Measurements from ENCODE around the gene CD164. TPM values are rescaled to one million over a fixed set of nuclear protein-coding genes. Genes with fewer than 3 reads are reported as not detected.

Gene CD164
- total and polyA plus RNA-seq, 9 donors, result 129 to 215 (median 173) TPM

- Histone ChIP-seq H3K9me3 (no peaks in the 10 kb centered on the region), H3K36me3 (no peaks in the 10 kb centered on the region), H3K27me3 (no peaks in the 10 kb centered on the region), H3K4me3 (no peak overlapping the region), H3K4me1 (ENCODE audit: insufficient read depth) (no peaks in the 10 kb centered on the region), H3K27ac (no peak overlapping the region)
- TF ChIP-seq POLR2A (IDR thresholded peaks at IDR 0.05) (no peak), EP300 (IDR thresholded peaks at IDR 0.05) (no peak)
- TF ChIP-seq, protein P1, sequence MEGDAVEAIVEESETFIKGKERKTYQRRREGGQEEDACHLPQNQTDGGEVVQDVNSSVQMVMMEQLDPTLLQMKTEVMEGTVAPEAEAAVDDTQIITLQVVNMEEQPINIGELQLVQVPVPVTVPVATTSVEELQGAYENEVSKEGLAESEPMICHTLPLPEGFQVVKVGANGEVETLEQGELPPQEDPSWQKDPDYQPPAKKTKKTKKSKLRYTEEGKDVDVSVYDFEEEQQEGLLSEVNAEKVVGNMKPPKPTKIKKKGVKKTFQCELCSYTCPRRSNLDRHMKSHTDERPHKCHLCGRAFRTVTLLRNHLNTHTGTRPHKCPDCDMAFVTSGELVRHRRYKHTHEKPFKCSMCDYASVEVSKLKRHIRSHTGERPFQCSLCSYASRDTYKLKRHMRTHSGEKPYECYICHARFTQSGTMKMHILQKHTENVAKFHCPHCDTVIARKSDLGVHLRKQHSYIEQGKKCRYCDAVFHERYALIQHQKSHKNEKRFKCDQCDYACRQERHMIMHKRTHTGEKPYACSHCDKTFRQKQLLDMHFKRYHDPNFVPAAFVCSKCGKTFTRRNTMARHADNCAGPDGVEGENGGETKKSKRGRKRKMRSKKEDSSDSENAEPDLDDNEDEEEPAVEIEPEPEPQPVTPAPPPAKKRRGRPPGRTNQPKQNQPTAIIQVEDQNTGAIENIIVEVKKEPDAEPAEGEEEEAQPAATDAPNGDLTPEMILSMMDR (IDR thresholded peaks at IDR 0.05), result no peak
- intact Hi-C loops (cut with DNase I), result no loop called here
- DNase-seq, result no peak
Observed at GRCh38 chr6:109331081-109331480, 51.2 kb downstream of the CD164 start.

GRCh38 chr6:109330263-109330662 lies 52.0 kb downstream of the CD164 start:
- WGBS, 3 donors, result 83 to 98% (median 89%) methylated on average over 2 of the region's 2 CpGs

GRCh38 chr6:109328629-109329028 lies 53.6 kb downstream of the CD164 start:
- Histone ChIP-seq H3K36me3 (no peaks in the 10 kb centered on the region), H3K4me3 (no peak overlapping the region), H3K9me3 (no peaks in the 10 kb centered on the region), H3K27ac (no peak overlapping the region), H3K4me1 (ENCODE audit: insufficient read depth) (no peaks in the 10 kb centered on the region), H3K27me3 (no peaks in the 10 kb centered on the region)
- 63 to 69% (median 66%) methylated on average over 4 of the region's 4 CpGs for WGBS, 3 donors
- DNase-seq, result no peak
- intact Hi-C loops (cut with DNase I), result no loop called here
- TF ChIP-seq, protein P1 (IDR thresholded peaks at IDR 0.05), result no peak
- no peak for TF ChIP-seq POLR2A (IDR thresholded peaks at IDR 0.05)
- no peak for TF ChIP-seq EP300 (IDR thresholded peaks at IDR 0.05)

More at GRCh38 chr6:109330263-109330662, 52.0 kb downstream of the CD164 start:
- TF ChIP-seq POLR2A (IDR thresholded peaks at IDR 0.05), result no peak
- no peak for TF ChIP-seq EP300 (IDR thresholded peaks at IDR 0.05)
- TF ChIP-seq, protein P1 (IDR thresholded peaks at IDR 0.05), result no peak
- Histone ChIP-seq H3K36me3 (no peaks in the 10 kb centered on the region), H3K4me1 (ENCODE audit: insufficient read depth) (no peaks in the 10 kb centered on the region), H3K9me3 (no peaks in the 10 kb centered on the region), H3K4me3 (no peak overlapping the region), H3K27me3 (no peaks in the 10 kb centered on the region), H3K27ac (no peak overlapping the region)
- DNase-seq, result no peak
- intact Hi-C loops (cut with DNase I), result no loop called here

GRCh38 chr6:109327959-109328358 lies 54.3 kb downstream of the CD164 start:
- intact Hi-C loops (cut with DNase I), result no loop called here
- WGBS, 3 donors, result 68 to 76% (median 72%) methylated on average over 1 of the region's 1 CpG

More at GRCh38 chr6:109327959-109328358, 54.3 kb downstream of the CD164 start:
- no peaks in the 10 kb centered on the region for H3K36me3 ChIP-seq
- H3K4me1 ChIP-seq (ENCODE audit: insufficient read depth), result no peaks in the 10 kb centered on the region
- H3K27me3 ChIP-seq, result no peaks in the 10 kb centered on the region
- H3K9me3 ChIP-seq, result no peaks in the 10 kb centered on the region
- DNase-seq, result no peak
- H3K27ac ChIP-seq, result no peak overlapping the region
- no peak overlapping the region for H3K4me3 ChIP-seq
- TF ChIP-seq, protein P1 (IDR thresholded peaks at IDR 0.05), result no peak
- TF ChIP-seq EP300 (IDR thresholded peaks at IDR 0.05) (no peak), POLR2A (IDR thresholded peaks at IDR 0.05) (no peak)
